Glutamatergic neuron (in vitro differentiated cells): ENCODE data around the gene MAML2. TPM values are rescaled to one million over a fixed set of nuclear protein-coding genes. Genes with fewer than 3 reads are reported as not detected.

Source experiments
- DNase-seq: peaks from one replicate; pipeline ENCODE4 v3.0.0; 2022
- H3K27ac Mint-ChIP-seq: one replicate; pipeline ENCODE4 v1.8.0; 2020; ENCODE audit warnings: mild to moderate bottlenecking, mixed read lengths, inconsistent platforms; ENCODE audit not compliant: unreplicated experiment
- H3K27me3 Mint-ChIP-seq: one replicate; pipeline ENCODE4 v1.8.0; 2020; ENCODE audit warnings: mild to moderate bottlenecking, moderate library complexity, mixed read lengths, inconsistent platforms; ENCODE audit not compliant: unreplicated experiment
- H3K36me3 Mint-ChIP-seq: one replicate; pipeline ENCODE4 v1.8.0; 2020; ENCODE audit warnings: mild to moderate bottlenecking, mixed read lengths, inconsistent platforms; ENCODE audit not compliant: unreplicated experiment
- H3K4me1 Mint-ChIP-seq: one replicate; pipeline ENCODE4 v1.8.0; 2020; ENCODE audit warnings: mild to moderate bottlenecking, low read depth, mixed read lengths, inconsistent platforms; ENCODE audit not compliant: unreplicated experiment
- H3K4me3 Mint-ChIP-seq: one replicate; pipeline ENCODE4 v1.8.0; 2020; ENCODE audit warnings: mild to moderate bottlenecking, mixed read lengths, inconsistent platforms; ENCODE audit not compliant: unreplicated experiment
- H3K9me3 Mint-ChIP-seq: one replicate; pipeline ENCODE4 v1.8.0; 2020; ENCODE audit warnings: mild to moderate bottlenecking, moderate library complexity, mixed read lengths, inconsistent platforms; ENCODE audit not compliant: unreplicated experiment
- total RNA-seq: library from RNA; stranded (reverse); fragmentation: NEBNext Ultra II Directional; extraction: Animal tissue kit (Norgen Biotek cat#: 25700); gene quantifications from one replicate; pipeline ENCODE4 v1.2.1, GENCODE V29; 2021; ENCODE audit not compliant: unreplicated experiment
- TF ChIP-seq, protein P1 (sequence below): fragments of 200-600 bp; sonication (generic); IDR thresholded peaks from one replicate; pipeline ENCODE4 v1.5.0; 2021; ENCODE audit not compliant: partially characterized antibody, unreplicated experiment

Gene MAML2
- total RNA-seq, 1 donor from 2014 or later: 2.1 TPM

DNA sequence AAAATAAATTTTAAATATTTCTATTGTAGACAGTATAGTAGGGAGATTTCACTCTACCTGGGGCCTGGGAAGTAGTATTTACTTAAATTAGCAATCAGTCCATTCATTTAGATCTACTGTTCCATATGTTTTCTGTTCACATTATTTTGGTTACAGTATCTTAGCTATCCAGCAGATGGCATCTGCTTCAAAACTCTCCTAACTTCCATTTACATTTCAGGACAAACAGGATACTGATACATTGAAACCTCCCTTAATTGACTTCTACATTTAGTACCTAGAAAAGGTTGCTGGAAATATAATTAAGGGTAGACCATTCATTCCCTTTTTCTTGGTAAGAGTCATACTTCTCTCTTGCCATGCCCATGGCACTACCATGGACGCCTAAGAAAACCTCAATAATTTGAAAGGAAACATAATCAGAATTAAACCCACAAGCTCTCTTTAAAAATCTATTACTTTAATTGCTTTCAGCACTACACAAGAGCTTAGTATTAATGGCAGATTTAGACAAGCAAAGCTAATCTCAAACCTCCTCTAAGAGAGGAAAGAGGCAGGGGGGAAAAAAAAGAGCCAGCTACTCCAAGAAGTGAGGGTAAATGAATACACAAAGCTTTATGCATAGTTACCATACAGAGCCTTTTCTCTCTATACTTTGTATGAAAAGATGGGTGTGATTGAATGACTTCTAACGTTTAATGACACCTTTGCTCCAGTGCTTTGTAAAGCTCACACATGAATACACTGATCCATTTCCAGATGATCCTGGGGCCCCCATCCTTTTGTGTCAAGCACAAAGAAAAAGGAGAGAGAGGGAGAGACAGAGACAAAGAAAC lies 287.9 kb downstream of the MAML2 start:
- Mint-ChIP-seq H3K27ac (no peak overlapping the region), H3K27me3 (no peaks in the 10 kb centered on the region), H3K4me3 (no peak overlapping the region), H3K9me3 (peaks cover 2% of the 10 kb centered on the region), H3K4me1 (peaks cover 12% of the 10 kb centered on the region), H3K36me3 (no peaks in the 10 kb centered on the region)
- DNase-seq: no peak
- TF ChIP-seq, protein P1, sequence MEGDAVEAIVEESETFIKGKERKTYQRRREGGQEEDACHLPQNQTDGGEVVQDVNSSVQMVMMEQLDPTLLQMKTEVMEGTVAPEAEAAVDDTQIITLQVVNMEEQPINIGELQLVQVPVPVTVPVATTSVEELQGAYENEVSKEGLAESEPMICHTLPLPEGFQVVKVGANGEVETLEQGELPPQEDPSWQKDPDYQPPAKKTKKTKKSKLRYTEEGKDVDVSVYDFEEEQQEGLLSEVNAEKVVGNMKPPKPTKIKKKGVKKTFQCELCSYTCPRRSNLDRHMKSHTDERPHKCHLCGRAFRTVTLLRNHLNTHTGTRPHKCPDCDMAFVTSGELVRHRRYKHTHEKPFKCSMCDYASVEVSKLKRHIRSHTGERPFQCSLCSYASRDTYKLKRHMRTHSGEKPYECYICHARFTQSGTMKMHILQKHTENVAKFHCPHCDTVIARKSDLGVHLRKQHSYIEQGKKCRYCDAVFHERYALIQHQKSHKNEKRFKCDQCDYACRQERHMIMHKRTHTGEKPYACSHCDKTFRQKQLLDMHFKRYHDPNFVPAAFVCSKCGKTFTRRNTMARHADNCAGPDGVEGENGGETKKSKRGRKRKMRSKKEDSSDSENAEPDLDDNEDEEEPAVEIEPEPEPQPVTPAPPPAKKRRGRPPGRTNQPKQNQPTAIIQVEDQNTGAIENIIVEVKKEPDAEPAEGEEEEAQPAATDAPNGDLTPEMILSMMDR: no peak

DNA sequence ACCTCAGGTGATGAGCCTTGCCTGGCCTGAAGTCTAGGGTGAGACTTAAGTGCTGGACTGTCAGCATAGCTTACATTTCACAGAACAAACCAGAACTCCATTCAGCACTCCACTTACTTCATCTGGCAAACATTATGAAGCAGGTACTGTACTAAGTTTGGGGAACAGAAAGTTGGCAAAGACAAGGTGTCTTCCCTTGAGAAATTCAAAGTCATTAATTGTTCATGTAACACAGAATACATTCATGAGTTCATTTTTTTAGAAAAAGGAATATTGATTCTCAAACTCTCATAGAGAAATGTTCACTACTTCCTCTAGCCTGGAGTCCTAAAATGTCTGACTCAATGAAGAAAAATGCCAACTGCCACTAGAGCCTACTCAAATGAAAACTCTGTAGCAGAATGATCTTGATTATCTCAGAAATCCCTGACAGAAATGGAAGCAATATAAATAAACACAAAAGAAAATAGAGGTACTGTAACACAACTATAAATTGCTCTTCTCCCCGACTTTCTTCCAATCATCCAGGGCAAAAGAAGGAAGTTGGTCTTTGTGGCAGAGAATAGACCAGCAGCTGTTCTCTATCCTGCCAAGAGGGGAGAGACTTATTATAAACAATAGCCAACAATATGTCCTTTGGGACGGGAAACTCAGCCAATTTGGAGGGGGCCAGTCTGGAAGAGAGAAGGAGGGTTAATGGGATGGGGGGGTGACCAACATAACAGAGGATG lies 289.9 kb downstream of the MAML2 start:
- H3K27me3 Mint-ChIP-seq: no peaks in the 10 kb centered on the region
- no peaks in the 10 kb centered on the region for H3K36me3 Mint-ChIP-seq
- DNase-seq: no peak
- no peak overlapping the region for H3K4me3 Mint-ChIP-seq
- TF ChIP-seq, protein P1: no peak
- peaks cover 8% of the 10 kb centered on the region for H3K4me1 Mint-ChIP-seq
- H3K9me3 Mint-ChIP-seq: peaks cover 2% of the 10 kb centered on the region
- no peak overlapping the region for H3K27ac Mint-ChIP-seq

DNA sequence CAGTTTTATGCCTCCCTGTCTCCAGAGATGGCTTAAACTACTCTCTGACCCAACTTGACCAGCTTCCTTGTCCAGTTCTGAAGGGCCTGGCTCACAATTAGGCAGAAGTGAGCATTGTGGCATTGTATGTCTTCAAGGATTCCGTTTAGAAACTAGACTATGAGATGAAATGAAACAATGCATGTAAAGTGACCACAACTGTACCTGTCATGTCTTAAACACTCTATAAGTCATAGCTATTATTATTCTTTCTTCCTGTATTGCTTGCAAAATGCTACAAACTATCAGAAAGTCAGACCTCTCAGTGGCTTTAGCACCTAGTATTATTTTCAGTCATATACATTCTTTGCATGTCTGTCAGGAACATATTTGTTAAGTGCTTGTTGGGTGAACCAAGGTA lies 291.2 kb downstream of the MAML2 start:
- no peak for DNase-seq
- peaks cover 8% of the 10 kb centered on the region for H3K4me1 Mint-ChIP-seq
- no peaks in the 10 kb centered on the region for H3K27me3 Mint-ChIP-seq
- no peaks in the 10 kb centered on the region for H3K36me3 Mint-ChIP-seq
- H3K9me3 Mint-ChIP-seq: no peaks in the 10 kb centered on the region
- H3K4me3 Mint-ChIP-seq: no peak overlapping the region
- H3K27ac Mint-ChIP-seq: no peak overlapping the region
- TF ChIP-seq, protein P1: no peak

DNA sequence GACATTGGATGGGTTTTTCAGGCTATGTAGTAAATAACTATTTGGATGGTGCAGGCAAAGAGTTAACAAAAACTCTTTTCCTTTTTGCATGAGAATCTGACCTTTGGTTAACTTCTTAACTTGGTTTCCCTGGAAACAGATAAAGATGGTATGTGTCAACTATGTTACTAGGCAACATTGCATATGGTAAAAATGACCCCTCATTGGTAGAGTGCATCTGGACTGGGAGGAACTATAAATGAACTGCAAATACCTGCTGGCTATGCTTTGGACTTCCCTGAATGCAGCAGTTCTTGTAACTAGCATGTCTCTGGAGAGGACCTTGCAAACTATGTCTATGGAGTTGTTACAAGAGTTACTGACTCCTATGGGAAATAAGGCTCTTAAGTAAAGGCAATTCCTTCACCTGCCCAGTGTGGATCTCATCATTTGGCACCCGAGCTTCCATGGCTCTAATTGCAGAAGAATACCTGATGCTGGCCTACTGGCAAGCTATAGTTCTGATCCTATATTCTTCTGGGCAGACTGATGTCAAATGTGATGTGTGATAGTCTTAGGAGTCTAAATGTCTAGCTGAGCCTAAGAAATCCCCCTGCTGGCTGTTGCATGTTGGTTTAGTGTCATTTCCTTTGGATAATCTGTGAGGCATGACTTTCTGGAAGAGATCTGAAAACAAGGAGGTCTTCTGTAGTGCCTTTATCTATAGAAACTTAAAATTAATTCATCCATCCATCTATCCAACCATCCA lies 292.4 kb downstream of the MAML2 start:
- no peaks in the 10 kb centered on the region for H3K9me3 Mint-ChIP-seq
- H3K27me3 Mint-ChIP-seq: no peaks in the 10 kb centered on the region
- no peak overlapping the region for H3K27ac Mint-ChIP-seq
- TF ChIP-seq, protein P1: no peak
- H3K4me3 Mint-ChIP-seq: no peak overlapping the region
- no peaks in the 10 kb centered on the region for H3K36me3 Mint-ChIP-seq
- peaks cover 11% of the 10 kb centered on the region for H3K4me1 Mint-ChIP-seq
- no peak for DNase-seq
